Stimulated activated CD8-positive, alpha-beta memory T cell treated with anti-CD3 and anti-CD28 coated beads, Interleukin-15, amount 100 ng/mL, for 48 hours (primary cell): ENCODE data around the gene RHOBTB3.
"Not testable (repeated sequence)": the region's sequence is repeated elsewhere in the genome, so short reads cannot be mapped to it uniquely, and the experiment has no call there.

Experiments
- DNase-seq, 2 donors: peaks; one replicate each; pipeline ENCODE4 v3.0.0-alpha.2; 2020; ENCODE audit warnings: low read depth in 2 of 2

Gene RHOBTB3

GRCh38 chr5:95713246-95713645 is 17.9 kb upstream of the RHOBTB3 start:
- DNase-seq, result not testable (repeated sequence)

- DNase-seq, result no peak
Observed at GRCh38 chr5:95713960-95714710, 17.0 kb upstream of the RHOBTB3 start.

DNA sequence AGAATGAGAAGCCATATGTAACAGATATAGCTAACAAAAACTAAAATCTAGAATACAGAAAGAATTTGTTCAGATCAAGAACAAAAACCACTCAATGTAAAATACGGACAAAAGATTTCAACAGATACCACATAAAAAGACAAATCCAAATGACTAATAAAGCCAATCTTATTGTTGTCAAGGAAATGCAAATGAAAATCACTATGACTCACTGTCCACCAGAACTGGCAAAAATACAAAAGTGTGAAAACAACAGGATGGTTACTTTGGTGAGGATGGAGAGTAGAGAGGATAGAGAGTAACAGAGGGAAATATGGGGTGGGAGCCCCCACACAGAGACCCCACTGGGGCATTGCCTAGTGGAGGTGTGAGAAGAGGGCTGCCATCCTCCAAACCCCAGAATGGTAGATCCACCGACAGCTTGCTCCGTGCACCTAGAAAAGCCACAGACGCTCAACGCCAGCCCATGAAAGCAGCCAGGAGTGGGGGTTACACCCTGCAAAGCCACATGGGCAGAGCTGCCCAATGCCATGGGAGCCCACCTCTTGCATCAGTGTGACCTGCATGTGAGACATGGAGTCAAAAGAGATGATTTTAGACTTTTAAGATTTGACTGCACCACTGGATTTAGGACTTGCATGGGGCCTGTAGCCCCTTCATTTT is 15.2 kb upstream of the RHOBTB3 start:
- DNase-seq, result no peak

DNA sequence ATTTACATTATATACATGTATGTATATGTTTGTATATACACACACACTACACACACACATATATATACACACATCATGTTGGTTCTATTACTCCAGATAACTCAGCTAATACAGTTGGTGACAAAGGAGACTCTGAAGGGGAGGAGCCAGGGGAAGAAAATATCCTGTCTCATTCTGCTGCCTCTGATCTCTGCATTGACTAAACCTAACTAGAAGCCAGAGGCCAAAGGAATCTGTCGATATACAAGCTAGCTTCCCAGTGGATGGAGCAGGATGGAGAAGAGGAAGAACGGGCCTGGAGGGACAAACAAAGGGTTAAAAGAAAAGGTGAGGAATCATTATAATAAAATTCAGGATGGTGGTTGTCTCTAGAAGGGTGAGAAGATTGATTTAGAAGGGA is 13.7 kb upstream of the RHOBTB3 start:
- DNase-seq, result no peak

GRCh38 chr5:95718203-95718602 is 12.9 kb upstream of the RHOBTB3 start:
- no peak for DNase-seq

- DNase-seq, result no peak
Observed at GRCh38 chr5:95718738-95719137, 12.4 kb upstream of the RHOBTB3 start.

DNA sequence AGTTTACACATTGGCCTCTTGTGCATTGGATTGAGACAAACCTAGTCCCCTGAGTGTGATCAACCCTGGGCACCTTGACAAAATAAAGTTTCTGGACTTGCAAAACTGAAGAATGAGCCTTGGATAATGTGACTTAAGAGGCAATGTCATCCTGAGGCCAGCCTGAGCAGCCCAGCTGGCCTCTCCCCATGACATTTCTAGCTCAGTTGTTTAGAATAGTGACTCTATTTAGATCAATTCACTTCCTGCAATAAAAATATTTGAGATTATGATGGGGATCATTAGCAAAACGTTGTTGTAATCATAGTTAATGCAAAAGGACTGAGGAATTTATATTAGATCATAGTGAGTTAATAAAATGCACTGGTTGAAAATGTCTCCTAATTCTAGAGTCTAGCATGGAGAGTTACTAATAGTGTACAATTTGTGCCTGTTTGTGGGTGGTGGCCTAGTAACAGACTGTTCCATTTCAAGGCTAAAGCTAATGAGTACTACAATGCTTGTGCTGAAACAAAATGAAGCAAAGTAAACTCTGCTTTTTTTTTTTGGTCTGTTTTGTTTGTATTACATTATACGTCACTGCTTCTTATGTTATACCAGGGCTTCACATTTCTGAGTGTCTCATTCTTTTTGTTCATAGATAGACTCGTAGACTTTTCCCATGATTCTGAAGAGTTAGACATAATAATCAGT is 10.9 kb upstream of the RHOBTB3 start:
- DNase-seq, result no peak

GRCh38 chr5:95721582-95722295 is 9.4 kb upstream of the RHOBTB3 start:
- DNase-seq, result no peak

DNA sequence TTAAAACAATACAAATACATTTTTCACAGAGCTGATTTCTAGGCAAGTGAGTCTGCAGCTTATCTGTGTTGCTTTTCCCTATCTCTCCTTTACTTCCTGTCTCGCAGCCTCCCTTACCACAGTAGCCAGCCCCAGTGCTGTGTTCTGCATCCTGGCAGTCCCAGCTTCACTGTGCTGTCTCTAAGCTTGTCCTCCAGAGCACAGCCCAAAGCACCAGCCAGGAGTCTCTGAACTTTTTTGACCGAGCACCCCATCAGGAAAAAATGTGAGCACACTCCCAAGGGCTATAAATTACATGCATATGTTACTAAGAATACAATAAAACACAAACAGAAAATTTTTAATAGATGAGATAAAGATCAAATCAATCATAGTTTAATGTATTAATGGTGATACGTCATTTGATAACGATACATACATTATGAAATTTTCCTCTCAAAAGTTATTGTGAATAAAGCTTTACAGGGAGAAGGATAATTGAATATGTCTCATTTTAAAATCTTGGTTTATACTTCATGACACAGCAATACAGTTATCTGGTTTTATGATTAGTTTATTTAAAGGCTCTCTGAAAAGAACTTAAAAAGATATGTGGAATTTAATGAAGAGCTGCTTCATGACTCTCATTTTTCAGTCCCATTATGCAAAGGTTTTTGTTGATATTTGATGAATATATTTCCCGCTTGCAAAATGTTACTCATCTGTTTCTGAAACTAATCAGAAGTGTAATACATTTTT is 7.3 kb upstream of the RHOBTB3 start:
- no peak for DNase-seq

DNA sequence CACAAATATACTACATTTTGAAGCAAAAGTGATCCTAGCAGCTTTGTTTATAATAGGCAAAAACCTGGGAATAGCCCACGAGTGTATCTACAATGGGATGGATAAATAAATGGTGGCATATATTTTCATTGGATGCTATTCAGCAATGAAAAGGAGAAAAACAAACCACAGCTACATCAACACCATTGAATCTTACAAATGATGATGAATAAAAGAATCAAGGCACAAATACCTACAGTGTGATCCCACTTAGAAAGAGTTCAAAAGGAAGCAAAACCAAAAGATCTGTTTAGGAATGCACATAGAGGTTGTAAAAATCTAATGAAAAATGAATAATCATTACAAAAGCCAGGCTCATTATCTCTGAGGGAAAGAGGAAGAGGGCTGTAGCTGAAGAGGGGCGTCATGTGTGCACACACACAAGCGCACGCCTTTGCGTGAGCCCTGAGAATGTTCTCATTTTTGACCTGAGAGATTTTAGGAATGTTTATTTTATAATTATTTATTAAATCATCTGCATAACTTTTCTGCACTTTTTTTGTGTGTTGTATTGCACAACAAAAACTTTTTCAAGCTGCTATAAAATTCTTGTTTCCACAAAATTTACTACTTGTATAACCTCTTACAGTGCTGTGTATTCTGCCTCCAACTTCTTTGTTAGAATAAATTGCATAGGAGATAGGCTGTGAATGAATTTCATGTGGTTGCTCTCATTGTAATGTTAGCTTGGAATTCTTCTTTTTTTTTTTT is 5.9 kb upstream of the RHOBTB3 start:
- no peak for DNase-seq

DNA sequence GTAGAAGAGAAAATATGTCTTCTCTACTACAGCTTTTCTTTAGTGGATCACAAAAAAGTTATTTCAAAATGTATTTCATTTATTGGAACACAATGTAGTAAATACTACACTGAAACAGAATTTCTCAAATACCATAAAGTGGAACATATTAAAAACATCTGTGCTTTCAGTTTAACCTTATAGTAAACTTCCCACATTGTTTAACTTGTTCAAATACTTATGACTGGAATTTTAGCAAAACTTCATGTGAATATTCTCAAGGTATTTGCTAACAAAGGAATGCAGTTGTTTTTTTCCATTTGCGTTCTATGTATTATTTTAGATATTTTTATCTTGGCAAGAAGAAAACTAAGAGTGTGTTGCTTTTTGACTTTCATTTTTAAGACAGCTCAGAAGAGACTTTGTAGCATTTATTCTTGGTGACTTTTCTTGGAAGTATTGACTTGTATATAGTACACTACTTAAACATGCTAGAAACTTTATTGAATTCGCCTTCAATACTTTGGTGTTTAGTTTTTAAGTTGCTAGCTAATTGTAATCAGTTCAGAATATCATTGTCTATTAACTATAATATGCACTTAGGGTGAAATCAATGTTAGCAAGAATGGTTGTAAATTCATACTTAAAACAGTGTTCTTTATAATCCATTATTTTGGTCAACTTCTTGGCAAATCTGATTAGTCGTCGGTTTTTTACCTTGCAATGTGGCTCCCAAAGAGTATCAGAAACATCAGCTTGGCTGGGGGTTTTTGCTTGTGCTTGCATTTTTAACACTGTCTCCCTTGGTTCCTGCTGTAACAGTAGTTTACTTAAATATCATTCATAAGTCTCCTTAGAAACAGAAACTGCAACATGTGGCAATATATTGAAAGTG is 5.0 kb upstream of the RHOBTB3 start:
- DNase-seq, result no peak

GRCh38 chr5:95726811-95727763 is 4.0 kb upstream of the RHOBTB3 start:
- no peak for DNase-seq

GRCh38 chr5:95727764-95728191 is 3.4 kb upstream of the RHOBTB3 start:
- no peak for DNase-seq

GRCh38 chr5:95728494-95729114 is 2.5 kb upstream of the RHOBTB3 start:
- DNase-seq, result no peak

GRCh38 chr5:95729115-95730010 is 1.8 kb upstream of the RHOBTB3 start:
- no peak for DNase-seq

DNA sequence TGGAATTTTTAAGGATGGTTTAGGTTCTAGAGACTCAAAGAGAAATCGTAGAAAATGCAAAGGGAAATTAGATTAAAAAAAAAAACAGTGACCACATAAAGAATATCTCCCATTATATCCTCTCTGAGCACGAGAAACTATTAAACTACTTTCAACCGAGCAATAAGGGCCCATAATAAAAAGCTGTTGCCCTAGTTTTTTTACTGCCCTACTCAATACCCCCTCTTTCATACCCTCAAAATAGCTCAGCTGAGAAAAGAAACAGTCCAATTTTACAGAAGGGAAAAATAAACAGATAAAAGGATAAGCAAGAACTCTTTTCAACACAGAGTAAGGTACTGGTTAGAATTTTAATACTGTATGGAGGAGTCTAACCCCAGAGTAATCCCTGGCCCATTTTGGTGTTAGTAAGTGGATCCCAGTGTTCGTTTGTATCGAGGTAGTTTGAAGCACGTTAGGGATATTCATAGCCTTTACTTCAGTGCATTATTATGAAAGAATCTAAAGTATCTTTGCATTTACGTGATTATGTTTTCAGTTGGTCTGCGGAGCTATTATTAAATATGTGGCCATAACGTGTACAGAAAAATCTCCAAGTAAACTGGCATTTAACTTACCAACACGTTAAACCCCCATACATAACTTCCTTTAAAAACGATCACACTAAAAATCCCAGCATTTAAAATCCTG is 980 bp upstream of the RHOBTB3 start:
- DNase-seq, result no peak
